ENCODE measurements around the gene SLC38A8. TPM values are rescaled to one million over a fixed set of nuclear protein-coding genes. Genes with fewer than 3 reads are reported as not detected.

The SLC38A8 gene
- polyA plus RNA-seq, 1 donor from 2014 or later, result not detected

GRCh38 chr16:84031556-84031955 lies 11.0 kb downstream of the SLC38A8 start:
- Histone ChIP-seq H3K27ac (ENCODE audit: low read length) (no peak overlapping the region), H3K36me3 (ENCODE audit: insufficient read depth, low read length) (no peaks in the 10 kb centered on the region), H3F3A (ENCODE audit: insufficient read depth, low read length, poor library complexity, severe bottlenecking) (no peaks in the 10 kb centered on the region), H2AFZ (ENCODE audit: low read depth, low read length) (no peak overlapping the region), H3K4me3 (ENCODE audit: low read length) (no peak overlapping the region), H3K4me2 (ENCODE audit: low read length) (no peak overlapping the region), H3K79me2 (replicated peaks; ENCODE audit: insufficient read depth, low read length) (no peaks in the 10 kb centered on the region), H3K9me3 (ENCODE audit: low read length) (no peaks in the 10 kb centered on the region), H3K9me2 (ENCODE audit: insufficient read depth, low read length) (no peaks in the 10 kb centered on the region), H4K20me1 (ENCODE audit: insufficient read depth) (no peaks in the 10 kb centered on the region), H3K27me3 (ENCODE audit: insufficient read depth, low read depth, low read length) (no peaks in the 10 kb centered on the region), H3K9ac (ENCODE audit: low read length) (no peak overlapping the region)
- TF ChIP-seq RAD21 (conservative IDR thresholded peaks at IDR 0.05) (no peak), CTCF (IDR thresholded peaks at IDR 0.05; ENCODE audit: poor library complexity, severe bottlenecking) (no peak), SMC3 (conservative IDR thresholded peaks at IDR 0.05; ENCODE audit: poor library complexity) (no peak), EP300 (conservative IDR thresholded peaks at IDR 0.05; ENCODE audit: poor library complexity, severe bottlenecking) (no peak), POLR2AphosphoS5 (IDR thresholded peaks at IDR 0.05) (no peak), EZH2 (IDR thresholded peaks at IDR 0.05; ENCODE audit: borderline replicate concordance, insufficient read depth, low read length, poor library complexity, severe bottlenecking) (no peak)
- TF ChIP-seq, protein P1, sequence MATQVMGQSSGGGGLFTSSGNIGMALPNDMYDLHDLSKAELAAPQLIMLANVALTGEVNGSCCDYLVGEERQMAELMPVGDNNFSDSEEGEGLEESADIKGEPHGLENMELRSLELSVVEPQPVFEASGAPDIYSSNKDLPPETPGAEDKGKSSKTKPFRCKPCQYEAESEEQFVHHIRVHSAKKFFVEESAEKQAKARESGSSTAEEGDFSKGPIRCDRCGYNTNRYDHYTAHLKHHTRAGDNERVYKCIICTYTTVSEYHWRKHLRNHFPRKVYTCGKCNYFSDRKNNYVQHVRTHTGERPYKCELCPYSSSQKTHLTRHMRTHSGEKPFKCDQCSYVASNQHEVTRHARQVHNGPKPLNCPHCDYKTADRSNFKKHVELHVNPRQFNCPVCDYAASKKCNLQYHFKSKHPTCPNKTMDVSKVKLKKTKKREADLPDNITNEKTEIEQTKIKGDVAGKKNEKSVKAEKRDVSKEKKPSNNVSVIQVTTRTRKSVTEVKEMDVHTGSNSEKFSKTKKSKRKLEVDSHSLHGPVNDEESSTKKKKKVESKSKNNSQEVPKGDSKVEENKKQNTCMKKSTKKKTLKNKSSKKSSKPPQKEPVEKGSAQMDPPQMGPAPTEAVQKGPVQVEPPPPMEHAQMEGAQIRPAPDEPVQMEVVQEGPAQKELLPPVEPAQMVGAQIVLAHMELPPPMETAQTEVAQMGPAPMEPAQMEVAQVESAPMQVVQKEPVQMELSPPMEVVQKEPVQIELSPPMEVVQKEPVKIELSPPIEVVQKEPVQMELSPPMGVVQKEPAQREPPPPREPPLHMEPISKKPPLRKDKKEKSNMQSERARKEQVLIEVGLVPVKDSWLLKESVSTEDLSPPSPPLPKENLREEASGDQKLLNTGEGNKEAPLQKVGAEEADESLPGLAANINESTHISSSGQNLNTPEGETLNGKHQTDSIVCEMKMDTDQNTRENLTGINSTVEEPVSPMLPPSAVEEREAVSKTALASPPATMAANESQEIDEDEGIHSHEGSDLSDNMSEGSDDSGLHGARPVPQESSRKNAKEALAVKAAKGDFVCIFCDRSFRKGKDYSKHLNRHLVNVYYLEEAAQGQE (IDR thresholded peaks at IDR 0.05; ENCODE audit: borderline replicate concordance), result no peak

GRCh38 chr16:84029297-84030047 lies 13.1 kb downstream of the SLC38A8 start:
- no peak for TF ChIP-seq CTCF (IDR thresholded peaks at IDR 0.05; ENCODE audit: poor library complexity, severe bottlenecking)
- TF ChIP-seq RAD21 (conservative IDR thresholded peaks at IDR 0.05), result no peak
- TF ChIP-seq EP300 (conservative IDR thresholded peaks at IDR 0.05; ENCODE audit: poor library complexity, severe bottlenecking), result no peak
- no peak for TF ChIP-seq SMC3 (conservative IDR thresholded peaks at IDR 0.05; ENCODE audit: poor library complexity)
- no peak for TF ChIP-seq TAF1 (IDR thresholded peaks at IDR 0.05; ENCODE audit: low read depth)
- no peak for TF ChIP-seq EZH2 (IDR thresholded peaks at IDR 0.05; ENCODE audit: borderline replicate concordance, insufficient read depth, low read length, poor library complexity, severe bottlenecking)
- TF ChIP-seq MXI1 (conservative IDR thresholded peaks at IDR 0.05; ENCODE audit: poor library complexity, severe bottlenecking), result no peak
- H2AFZ ChIP-seq (ENCODE audit: low read depth, low read length), result no peak overlapping the region
- H3K4me2 ChIP-seq (ENCODE audit: low read length), result no peak overlapping the region
- H3K36me3 ChIP-seq (ENCODE audit: insufficient read depth, low read length), result no peaks in the 10 kb centered on the region
- H3K9me2 ChIP-seq (ENCODE audit: insufficient read depth, low read length), result no peaks in the 10 kb centered on the region
- no peaks in the 10 kb centered on the region for H3K9me3 ChIP-seq (ENCODE audit: low read length)
- H3K27me3 ChIP-seq (ENCODE audit: insufficient read depth, low read depth, low read length), result no peaks in the 10 kb centered on the region
- no peak overlapping the region for H3K4me3 ChIP-seq (ENCODE audit: low read length)
- H3K9ac ChIP-seq (ENCODE audit: low read length), result no peak overlapping the region
- H4K20me1 ChIP-seq (ENCODE audit: insufficient read depth), result no peaks in the 10 kb centered on the region
- no peak overlapping the region for H3K27ac ChIP-seq (ENCODE audit: low read length)
- H3K79me2 ChIP-seq (replicated peaks; ENCODE audit: insufficient read depth, low read length), result no peaks in the 10 kb centered on the region
- H3F3A ChIP-seq (ENCODE audit: insufficient read depth, low read length, poor library complexity, severe bottlenecking), result no peaks in the 10 kb centered on the region
